SW 1271 (cell line): ENCODE measurements around the gene KRTAP6-3.

ENCODE experiments used
- DNase-seq, 2 experiments: peaks; one replicate each; lab custom pipeline; 2025; lab: John Stamatoyannopoulos, UW

Gene KRTAP6-3

GRCh38 chr21:30592140-30592539 lies at the start of gene KRTAP6-3:
Gene KRTAP6-3, plus strand, starts transcription at chr21:30592440. Its CDS starts 6 bp downstream, at chr21:30592446.
- DNase-seq, result no peak

- no peak for DNase-seq
Observed at GRCh38 chr21:30552782-30553181, 39.5 kb upstream of the KRTAP6-3 start.

- no peak for DNase-seq
Observed at GRCh38 chr21:30555095-30555494, 37.1 kb upstream of the KRTAP6-3 start.

GRCh38 chr21:30561264-30561895 lies 30.9 kb upstream of the KRTAP6-3 start, which contains the start of gene KRTAP19-7:
Gene KRTAP19-7, minus strand, starts transcription at chr21:30561314. Its CDS starts 25 bp downstream, at chr21:30561289.
- no peak for DNase-seq

GRCh38 chr21:30561957-30562356 lies 30.3 kb upstream of the KRTAP6-3 start:
- no peak for DNase-seq

- no peak for DNase-seq
Observed at GRCh38 chr21:30563072-30563471, 29.2 kb upstream of the KRTAP6-3 start.

- no peak for DNase-seq
Observed at GRCh38 chr21:30563630-30564029, 28.6 kb upstream of the KRTAP6-3 start.

GRCh38 chr21:30567617-30568016 lies 24.6 kb upstream of the KRTAP6-3 start:
- DNase-seq, result no peak

GRCh38 chr21:30577766-30578165 lies 14.5 kb upstream of the KRTAP6-3 start:
- DNase-seq, result no peak

- no peak for DNase-seq
Observed at GRCh38 chr21:30579346-30579745, 12.9 kb upstream of the KRTAP6-3 start.

GRCh38 chr21:30580132-30580531 lies 12.1 kb upstream of the KRTAP6-3 start:
- no peak for DNase-seq

- no peak for DNase-seq
Observed at GRCh38 chr21:30582870-30583269, 9.4 kb upstream of the KRTAP6-3 start.

GRCh38 chr21:30590297-30590696 lies 1.9 kb upstream of the KRTAP6-3 start, which contains the start of gene KRTAP22-2:
Gene KRTAP22-2, minus strand, starts transcription at chr21:30590397.
- no peak for DNase-seq

GRCh38 chr21:30598802-30599201 lies 6.6 kb downstream of the KRTAP6-3 start, which contains the start of gene KRTAP6-2:
Gene KRTAP6-2, minus strand, starts transcription at chr21:30598902. Its CDS starts 28 bp downstream, at chr21:30598874.
- DNase-seq, result no peak

- no peak for DNase-seq
Observed at GRCh38 chr21:30600787-30601186, 8.5 kb downstream of the KRTAP6-3 start, which contains the start of gene KRTAP22-1. Gene KRTAP22-1, plus strand, starts transcription at chr21:30601087.

GRCh38 chr21:30605968-30606367 lies 13.7 kb downstream of the KRTAP6-3 start:
- DNase-seq, result no peak

- DNase-seq, result no peak
Observed at GRCh38 chr21:30612132-30612531, 19.9 kb downstream of the KRTAP6-3 start.

- no peak for DNase-seq
Observed at GRCh38 chr21:30613836-30614235, 21.6 kb downstream of the KRTAP6-3 start, which contains the start of gene KRTAP6-1. Gene KRTAP6-1, minus strand, starts transcription at chr21:30613930. Its CDS starts 26 bp downstream, at chr21:30613904.

- DNase-seq, result no peak
Observed at GRCh38 chr21:30615199-30615598, 23.0 kb downstream of the KRTAP6-3 start.

GRCh38 chr21:30616125-30616524 lies 23.9 kb downstream of the KRTAP6-3 start, which contains the start of gene KRTAP20-1:
Gene KRTAP20-1, plus strand, starts transcription at chr21:30616425. Its CDS starts 30 bp downstream, at chr21:30616455.
- DNase-seq, result no peak

- no peak for DNase-seq
Observed at GRCh38 chr21:30620080-30620479, 27.8 kb downstream of the KRTAP6-3 start.

- no peak for DNase-seq
Observed at GRCh38 chr21:30620522-30620921, 28.3 kb downstream of the KRTAP6-3 start, which contains the start of gene KRTAP20-4. Gene KRTAP20-4, plus strand, starts transcription at chr21:30620627.

- DNase-seq, result no peak
Observed at GRCh38 chr21:30623362-30623761, 31.1 kb downstream of the KRTAP6-3 start.
